GM18505 (cell line): ENCODE results near the gene MTSS2.

Experiments
- ATAC-seq: cut with Tn5 transposase; IDR thresholded peaks from one replicate; pipeline ENCODE4 v1.9.1; 2021; ENCODE audit not compliant: unreplicated experiment
- POLR2A ChIP-seq: IDR thresholded peaks from 4 replicates; pipeline ENCODE4 v1.6.1; 2011; ENCODE audit warnings: borderline replicate concordance; ENCODE audit not compliant: insufficient read depth, insufficient read length; ENCODE audit errors: extremely low read depth

MTSS2 gene

GRCh38 chr16:70691223-70692129 is 5.6 kb upstream of the MTSS2 start:
- ATAC-seq: no peak
- no peak for TF ChIP-seq POLR2A

GRCh38 chr16:70689970-70690891 is 4.4 kb upstream of the MTSS2 start:
- no peak for TF ChIP-seq POLR2A
- ATAC-seq: no peak

GRCh38 chr16:70689035-70689969 is 3.4 kb upstream of the MTSS2 start:
- no peak for TF ChIP-seq POLR2A
- no peak for ATAC-seq

GRCh38 chr16:70688246-70688742 is 2.4 kb upstream of the MTSS2 start:
- TF ChIP-seq POLR2A: no peak
- ATAC-seq: no peak

- no peak for TF ChIP-seq POLR2A
- no peak for ATAC-seq
These were observed 1.9 kb upstream of the MTSS2 start for GRCh38 chr16:70687671-70688245.

GRCh38 chr16:70687102-70687511 is 1.3 kb upstream of the MTSS2 start:
- no peak for ATAC-seq
- no peak for TF ChIP-seq POLR2A

GRCh38 chr16:70686376-70687101 is 686 bp upstream of the MTSS2 start:
- no peak for ATAC-seq
- TF ChIP-seq POLR2A: no peak

- no peak for ATAC-seq
- TF ChIP-seq POLR2A: no peak
These were observed 554 bp downstream of the MTSS2 start for GRCh38 chr16:70685061-70685937.

- TF ChIP-seq POLR2A: no peak
- no peak for ATAC-seq
These were observed 1.4 kb downstream of the MTSS2 start for GRCh38 chr16:70684146-70685060.
